HG03025 (cell line): Measurements from ENCODE around the gene COX7A2.
A peak's percentile ranks its signal among the peaks of the same experiment; 100 is the strongest.

Source experiments
- ATAC-seq: cut with Tn5 transposase; IDR thresholded peaks from one replicate; pipeline ENCODE4 v1.9.1; 2021; ENCODE audit warnings: mild to moderate bottlenecking, moderate library complexity; ENCODE audit not compliant: unreplicated experiment, low FRiP score

Gene COX7A2

GRCh38 chr6:75243333-75244062 lies at the start of gene COX7A2:
Gene COX7A2, minus strand, starts transcription at chr6:75243801. Its CDS starts 67 bp downstream, at chr6:75243734.
- ATAC-seq, result peak; percentile 97

DNA sequence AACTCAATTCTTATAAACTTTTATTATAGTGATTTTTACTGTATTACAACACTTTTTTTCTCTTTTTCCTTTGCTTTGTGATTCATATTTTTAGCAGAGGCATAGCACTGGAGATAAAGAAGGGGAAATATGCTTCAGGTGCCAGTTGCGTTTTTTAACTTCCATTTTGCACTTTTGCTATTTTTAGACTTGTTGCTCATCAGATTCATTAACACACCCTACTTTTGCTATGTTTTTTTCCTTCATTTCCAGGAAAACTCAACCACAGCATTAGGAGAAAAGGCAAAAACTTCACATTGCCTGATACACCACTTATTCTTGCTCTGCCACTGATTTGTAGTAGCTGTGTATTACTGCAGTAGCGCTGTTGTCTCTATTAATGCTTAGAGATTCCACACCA lies 49.0 kb upstream of the COX7A2 start:
- no peak for ATAC-seq

DNA sequence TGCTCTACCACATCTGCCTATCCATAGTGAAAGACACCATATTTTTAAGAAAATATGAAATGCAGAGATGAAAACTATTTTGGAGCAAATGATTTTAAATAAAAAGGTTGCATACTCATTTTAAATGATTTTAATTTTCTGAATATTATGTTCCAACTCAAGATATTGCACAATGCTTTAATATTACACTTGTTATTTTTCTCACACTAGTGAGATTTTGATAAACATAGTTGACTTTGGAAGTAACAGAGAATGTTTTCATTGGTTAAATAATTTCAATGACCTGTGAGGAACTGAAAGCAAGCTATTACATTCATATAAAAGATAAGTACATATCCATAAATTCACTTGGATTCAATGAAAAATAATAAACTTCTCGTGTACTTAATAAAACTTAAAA lies 48.1 kb upstream of the COX7A2 start:
- ATAC-seq, result no peak

GRCh38 chr6:75291331-75291730 lies 47.7 kb upstream of the COX7A2 start:
- no peak for ATAC-seq

DNA sequence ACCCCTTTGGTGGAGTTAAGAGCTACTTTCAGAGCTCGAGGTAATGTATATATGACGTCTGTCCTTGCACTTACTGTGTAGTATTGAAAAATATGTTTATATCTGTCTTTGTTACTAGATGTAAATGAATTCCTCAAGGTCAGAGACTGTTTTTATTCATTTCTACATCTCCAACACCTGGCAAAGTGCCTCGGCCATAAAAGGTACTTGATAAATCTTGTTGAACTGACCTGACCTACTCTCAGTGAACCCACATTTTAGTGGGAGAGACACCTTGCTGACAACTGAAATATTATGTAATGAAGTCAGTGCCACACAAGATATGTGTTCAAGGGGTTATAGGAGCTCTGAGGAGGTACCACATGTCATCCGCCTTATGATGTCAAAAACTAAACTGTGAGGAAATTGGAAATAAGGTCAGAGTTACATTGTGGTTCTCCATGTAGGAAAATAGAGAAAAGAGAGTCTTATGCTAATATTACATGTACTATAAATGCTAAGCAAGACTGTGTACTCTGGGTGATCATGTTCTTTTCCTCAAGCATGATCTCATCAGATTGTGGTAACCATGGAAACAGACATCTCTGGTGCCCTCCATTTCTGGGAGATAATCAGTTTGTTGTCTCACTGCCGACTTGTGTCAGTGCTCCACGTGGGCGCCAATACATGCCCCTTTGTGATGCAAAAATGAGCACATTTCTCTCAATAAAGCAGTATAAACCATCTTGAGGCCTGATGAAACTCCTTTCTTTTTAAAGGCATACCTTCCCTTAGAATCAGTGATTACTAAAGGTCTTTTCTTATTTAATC lies 46.7 kb upstream of the COX7A2 start:
- ATAC-seq, result no peak

DNA sequence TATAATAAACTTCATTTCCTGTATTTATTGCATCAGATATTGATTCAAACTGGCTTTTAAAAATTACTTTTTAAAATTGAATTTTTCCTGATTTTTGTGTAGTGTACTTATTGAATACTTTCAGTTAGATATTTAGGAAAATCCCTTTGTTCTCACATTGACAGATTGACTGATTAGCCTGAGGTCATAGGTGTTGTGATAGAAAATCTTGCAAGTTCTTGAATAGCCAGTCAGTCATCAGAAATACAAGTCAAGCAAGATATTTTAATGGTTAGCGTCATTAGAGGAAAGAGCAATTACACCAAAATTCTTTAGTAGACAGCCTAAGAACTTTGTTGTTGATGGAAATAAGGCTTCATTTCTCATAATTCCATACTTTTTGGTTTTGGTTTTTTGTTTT lies 44.4 kb upstream of the COX7A2 start:
- ATAC-seq, result no peak

DNA sequence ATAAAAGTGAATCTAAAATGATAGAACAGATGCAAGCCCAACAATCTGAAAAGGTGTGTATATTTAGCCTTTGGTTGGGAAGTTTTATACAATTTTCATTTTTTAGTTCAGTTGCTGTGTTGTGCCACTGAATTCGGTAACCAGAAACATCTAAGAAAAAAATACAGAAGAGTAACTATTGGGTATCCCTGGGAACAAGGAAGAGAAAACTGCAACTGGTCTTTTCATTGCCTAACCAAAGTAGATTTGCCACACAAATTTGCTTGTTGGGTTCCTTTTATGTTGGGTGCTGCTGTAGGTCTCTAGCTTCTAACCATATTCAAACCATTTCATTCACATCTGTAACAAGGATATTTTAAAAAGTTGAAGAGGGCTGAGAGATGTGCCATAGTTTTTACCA lies 43.8 kb upstream of the COX7A2 start:
- no peak for ATAC-seq

DNA sequence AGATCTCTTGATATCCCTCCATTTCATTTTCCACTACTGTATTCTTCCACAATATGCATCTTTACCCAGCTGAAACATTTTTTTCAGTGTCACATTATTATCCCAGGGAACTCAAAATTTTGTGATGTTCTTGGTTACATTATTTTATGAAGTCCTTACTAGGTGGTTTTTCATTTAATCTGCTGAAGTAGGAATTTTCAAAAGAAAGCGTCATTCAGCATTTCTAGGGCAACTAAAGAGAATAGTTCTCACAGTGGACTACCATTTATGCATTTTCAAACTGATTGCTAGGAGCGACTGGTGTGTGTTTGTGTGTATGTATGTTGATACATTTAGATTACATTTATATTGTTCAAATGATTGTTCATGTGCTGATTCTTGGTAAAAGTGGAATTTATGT lies 43.4 kb upstream of the COX7A2 start:
- ATAC-seq, result no peak

DNA sequence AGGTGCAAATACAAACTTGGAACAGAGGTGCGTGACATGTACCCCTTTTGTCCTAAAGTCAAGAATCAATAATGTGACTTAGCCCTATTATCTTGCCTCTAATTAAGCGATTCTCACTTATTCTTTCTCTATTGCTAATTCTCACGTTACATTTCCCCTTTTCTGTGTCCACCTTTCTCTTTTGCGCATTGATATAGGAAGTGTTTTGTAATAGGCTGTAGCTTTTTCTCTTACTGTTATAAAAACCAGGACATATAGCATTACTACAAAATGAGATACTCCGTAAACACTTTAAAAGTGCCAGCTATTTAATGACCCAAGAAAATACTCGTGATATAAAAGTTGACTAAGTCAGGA lies 41.7 kb upstream of the COX7A2 start:
- no peak for ATAC-seq

- peak; percentile 90 for ATAC-seq
Measured at GRCh38 chr6:75284632-75285282, 41.2 kb upstream of the COX7A2 start, which contains the start of gene TMEM30A. Gene TMEM30A, minus strand, starts transcription at chr6:75284792. Its CDS starts 154 bp downstream, at chr6:75284638.

DNA sequence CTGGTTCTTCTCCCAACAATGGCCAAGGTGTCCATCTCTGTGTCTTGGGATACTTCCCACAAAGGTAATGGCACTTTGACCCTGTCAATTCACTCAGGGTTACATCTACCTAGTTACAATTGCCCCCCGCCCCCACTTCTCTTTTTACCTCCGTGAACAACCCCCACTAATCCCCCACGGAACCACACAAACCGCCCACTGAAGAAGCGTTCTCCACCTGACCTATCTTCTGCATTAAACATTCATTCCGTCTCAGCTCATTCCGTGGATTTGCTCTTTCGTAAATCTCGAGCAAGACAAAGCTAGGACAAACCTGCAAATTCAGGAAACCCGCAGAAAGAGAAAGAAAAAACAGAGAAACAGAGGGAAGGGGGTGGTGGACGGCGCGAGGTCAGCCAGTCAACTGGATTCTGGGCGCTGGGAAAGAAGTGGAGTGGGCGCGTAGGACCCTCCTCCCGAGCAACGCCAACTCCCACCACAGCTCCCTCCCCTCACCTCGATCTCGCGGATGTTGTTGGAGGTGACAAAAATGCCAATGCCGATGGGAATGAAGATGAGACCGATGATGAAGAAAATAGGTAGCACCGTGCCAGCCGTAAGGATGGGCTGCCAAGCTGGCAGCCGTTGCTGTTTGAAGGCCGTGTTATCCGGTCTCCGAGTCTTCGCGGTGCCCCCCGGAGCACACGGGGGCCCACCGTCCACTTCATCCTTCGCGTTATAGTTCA lies 40.5 kb upstream of the COX7A2 start:
- peak; percentile 3 for ATAC-seq

- no peak for ATAC-seq
Measured at GRCh38 chr6:75282706-75283105, 39.1 kb upstream of the COX7A2 start.

DNA sequence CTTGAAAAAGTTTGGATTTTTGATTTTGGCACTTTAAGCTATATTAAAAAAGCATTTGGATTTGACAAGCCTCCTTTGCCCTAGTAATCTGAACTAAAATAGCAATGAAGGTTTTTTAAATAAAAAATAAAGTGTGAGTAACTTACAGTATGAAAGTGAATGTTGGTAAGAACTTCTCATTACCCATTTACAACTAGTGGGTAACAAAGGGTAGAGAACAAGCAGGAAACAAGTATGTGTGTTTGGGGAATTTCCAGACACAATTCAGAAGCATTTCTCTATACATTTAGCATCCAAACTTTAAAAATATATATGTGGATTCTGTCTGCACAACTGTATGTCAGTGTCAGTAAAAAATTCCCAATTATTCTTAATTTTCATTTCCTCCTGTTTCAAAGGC lies 38.1 kb upstream of the COX7A2 start:
- no peak for ATAC-seq

GRCh38 chr6:75280131-75280855 lies 36.7 kb upstream of the COX7A2 start:
- ATAC-seq, result no peak

- ATAC-seq, result no peak
Measured at GRCh38 chr6:75279418-75279817, 35.8 kb upstream of the COX7A2 start.

DNA sequence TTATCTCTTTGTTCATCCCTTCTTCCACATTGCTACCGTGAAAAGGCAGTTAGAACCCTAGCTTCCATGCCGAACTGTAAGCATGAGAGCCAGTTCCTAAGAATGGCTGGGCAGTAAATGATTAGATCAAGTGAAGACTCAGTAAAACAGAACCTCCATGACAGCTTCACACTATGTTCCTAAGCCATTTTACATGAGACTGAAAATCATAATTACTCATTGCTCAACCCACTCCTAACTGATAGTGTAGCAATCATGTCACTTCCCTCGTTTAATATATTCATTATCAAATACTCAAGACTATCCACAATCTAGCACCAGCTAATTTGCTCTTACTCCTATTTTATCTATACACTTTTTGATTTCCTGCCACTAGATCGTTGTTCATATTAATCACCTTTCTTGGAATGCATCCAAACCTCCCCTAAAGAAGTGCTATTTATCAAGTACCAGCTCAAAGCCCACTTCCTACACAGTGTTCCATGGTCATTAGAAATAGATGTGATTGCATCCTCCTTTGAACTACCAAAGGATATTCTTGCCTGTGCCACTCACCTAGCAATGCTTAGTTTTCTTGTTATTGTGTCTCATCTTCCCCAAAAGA lies 35.0 kb upstream of the COX7A2 start:
- no peak for ATAC-seq

- ATAC-seq, result no peak
Measured at GRCh38 chr6:75275067-75275466, 31.5 kb upstream of the COX7A2 start.

- no peak for ATAC-seq
Measured at GRCh38 chr6:75273009-75273408, 29.4 kb upstream of the COX7A2 start.

DNA sequence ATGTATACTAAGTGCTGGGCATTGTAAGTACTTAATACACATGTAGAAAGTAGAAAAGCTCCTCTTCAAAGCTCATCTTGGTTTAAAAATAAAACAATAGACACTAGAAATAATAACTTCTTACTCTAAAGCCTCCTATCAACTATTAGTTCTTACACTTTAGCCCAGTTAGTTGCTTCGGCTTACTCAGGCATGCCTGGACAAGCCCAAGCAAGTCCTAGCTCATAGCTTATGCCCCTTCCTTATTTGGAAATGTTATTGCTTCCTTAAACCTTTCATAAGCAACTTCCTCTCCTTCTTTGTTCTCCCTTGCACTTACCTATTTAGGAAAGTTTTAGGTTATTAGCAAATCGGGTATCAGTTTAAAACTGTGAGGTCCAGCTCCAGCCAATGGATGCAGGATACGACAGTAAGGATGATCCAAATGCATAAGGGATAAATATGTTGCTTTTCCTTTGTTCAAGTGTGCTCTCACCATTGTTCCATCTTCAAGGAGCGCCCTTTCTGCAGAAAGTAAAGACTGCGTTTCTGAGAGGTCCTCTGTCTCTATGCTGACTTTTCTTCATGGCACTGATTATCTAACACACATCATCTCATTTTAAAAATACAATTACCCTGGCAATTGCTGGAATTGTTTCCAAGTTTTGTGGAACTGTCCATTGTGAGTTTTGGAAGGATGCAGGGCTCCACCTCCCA lies 28.7 kb upstream of the COX7A2 start:
- no peak for ATAC-seq
